Keratinocyte (primary cell): Measurements from ENCODE around the gene LRRC51.
"Not testable (repeated sequence)": the region's sequence is repeated elsewhere in the genome, so short reads cannot be mapped to it uniquely, and the experiment has no call there.

Experiments
- EZH2 ChIP-seq: IDR thresholded peaks from one replicate; pipeline ENCODE4 v1.6.1; 2012; ENCODE audit warnings: inconsistent platforms, mild to moderate bottlenecking, low read length, moderate library complexity
- TF ChIP-seq, protein P1 (sequence below), 3 experiments: IDR thresholded peaks in 1 of 3; conservative IDR thresholded peaks in 1 of 3; optimal IDR thresholded peaks in 1 of 3; 2 replicates in 2 of 3; 3 replicates in 1 of 3; pipeline versions ENCODE3 to v1.5.1; 2011; ENCODE audit warnings: low read length in 3 of 3, mild to moderate bottlenecking in 3 of 3, moderate library complexity in 2 of 3, control low read depth in 1 of 3, inconsistent platforms in 1 of 3; ENCODE audit not compliant: insufficient read depth in 2 of 3; ENCODE audit errors: extremely low read depth in 1 of 3

DNA sequence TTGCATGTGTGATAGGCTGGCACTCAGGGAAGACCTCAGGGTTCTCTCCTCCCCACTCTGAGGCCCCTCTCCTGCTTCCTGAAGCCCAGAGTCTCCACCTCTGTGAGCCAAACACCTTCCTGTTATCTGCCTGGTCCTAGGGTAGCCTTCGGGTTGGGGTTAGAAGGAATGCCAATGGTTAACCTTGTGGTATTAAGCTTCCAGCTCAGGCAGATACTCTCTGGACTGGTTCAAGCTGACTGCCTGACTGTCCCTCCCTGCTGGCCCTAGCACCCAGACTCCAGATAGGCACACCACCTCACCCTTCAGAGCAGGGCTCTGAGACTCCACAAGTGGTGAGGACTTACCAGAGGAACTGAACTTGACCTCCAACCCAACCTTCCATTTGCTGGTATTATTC lies 61.9 kb downstream of the LRRC51 start:
- TF ChIP-seq, protein P1, sequence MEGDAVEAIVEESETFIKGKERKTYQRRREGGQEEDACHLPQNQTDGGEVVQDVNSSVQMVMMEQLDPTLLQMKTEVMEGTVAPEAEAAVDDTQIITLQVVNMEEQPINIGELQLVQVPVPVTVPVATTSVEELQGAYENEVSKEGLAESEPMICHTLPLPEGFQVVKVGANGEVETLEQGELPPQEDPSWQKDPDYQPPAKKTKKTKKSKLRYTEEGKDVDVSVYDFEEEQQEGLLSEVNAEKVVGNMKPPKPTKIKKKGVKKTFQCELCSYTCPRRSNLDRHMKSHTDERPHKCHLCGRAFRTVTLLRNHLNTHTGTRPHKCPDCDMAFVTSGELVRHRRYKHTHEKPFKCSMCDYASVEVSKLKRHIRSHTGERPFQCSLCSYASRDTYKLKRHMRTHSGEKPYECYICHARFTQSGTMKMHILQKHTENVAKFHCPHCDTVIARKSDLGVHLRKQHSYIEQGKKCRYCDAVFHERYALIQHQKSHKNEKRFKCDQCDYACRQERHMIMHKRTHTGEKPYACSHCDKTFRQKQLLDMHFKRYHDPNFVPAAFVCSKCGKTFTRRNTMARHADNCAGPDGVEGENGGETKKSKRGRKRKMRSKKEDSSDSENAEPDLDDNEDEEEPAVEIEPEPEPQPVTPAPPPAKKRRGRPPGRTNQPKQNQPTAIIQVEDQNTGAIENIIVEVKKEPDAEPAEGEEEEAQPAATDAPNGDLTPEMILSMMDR (optimal IDR thresholded peaks at IDR 0.05 in 1 of 3, IDR thresholded peaks at IDR 0.05 in 1 of 3, conservative IDR thresholded peaks at IDR 0.05 in 1 of 3; ENCODE audit: extremely low read depth in 1 of 3, insufficient read depth in 2 of 3, low read length in 3 of 3), result not testable (repeated sequence)
- not testable (repeated sequence) for TF ChIP-seq EZH2
